ENCODE measurements around the gene RAB11FIP4. TPM values are rescaled to one million over a fixed set of nuclear protein-coding genes. Genes with fewer than 3 reads are reported as not detected.

The RAB11FIP4 gene
- polyA plus RNA-seq, 4 donors = 11.6 to 33.8 (median 18.7) TPM

GRCh38 chr17:31397256-31397939 is 5.9 kb downstream of the RAB11FIP4 start:
- H3K36me3 ChIP-seq (ENCODE audit: control insufficient read depth in 3 of 3, insufficient read depth in 2 of 3, low read depth in 1 of 3, low read length in 3 of 3) = no peaks in the 10 kb centered on the region
- no peak for FAIRE-seq
- no peak overlapping the region for H3K27ac ChIP-seq (ENCODE audit: low read depth in 1 of 3, low read length in 2 of 3)
- peaks cover 0 to 32% (median 16%) of the 10 kb centered on the region in 3 donors for H3K27me3 ChIP-seq (ENCODE audit: control insufficient read depth in 3 of 3, insufficient read depth in 3 of 3, low read length in 3 of 3)
- no peak overlapping the region for H3K4me3 ChIP-seq (ENCODE audit: low read depth in 1 of 3, low read length in 3 of 3)
- H3K9me3 ChIP-seq (ENCODE audit: control insufficient read depth in 2 of 2, insufficient read depth in 1 of 2, low read depth in 1 of 2, low read length in 1 of 2) = no peaks in the 10 kb centered on the region
- 64 to 81% (median 79%) methylated on average over 8 of the region's 8 CpGs for WGBS, 3 donors
- H3K4me1 ChIP-seq (ENCODE audit: control insufficient read depth in 3 of 3, insufficient read depth in 2 of 3, low read depth in 1 of 3, low read length in 2 of 3) = no peaks in the 10 kb centered on the region
- no peak for DNase-seq

- WGBS, 3 donors = 72 to 81% (median 79%) methylated on average over 21 of the region's 21 CpGs
- FAIRE-seq = no peak
Measured at GRCh38 chr17:31398381-31399311, 7.2 kb downstream of the RAB11FIP4 start.

GRCh38 chr17:31400481-31400950 is 9.0 kb downstream of the RAB11FIP4 start:
- WGBS, 3 donors = 55 to 71% (median 63%) methylated on average over 9 to 11 of the region's 11 CpGs
- FAIRE-seq (no peak), DNase-seq (no peak)
- Histone ChIP-seq H3K27ac (ENCODE audit: low read depth in 1 of 3, low read length in 2 of 3) (no peak overlapping the region), H3K36me3 (ENCODE audit: control insufficient read depth in 3 of 3, insufficient read depth in 2 of 3, low read depth in 1 of 3, low read length in 3 of 3) (no peaks in the 10 kb centered on the region), H3K4me1 (ENCODE audit: control insufficient read depth in 3 of 3, insufficient read depth in 2 of 3, low read depth in 1 of 3, low read length in 2 of 3) (no peaks in the 10 kb centered on the region), H3K27me3 (ENCODE audit: control insufficient read depth in 3 of 3, insufficient read depth in 3 of 3, low read length in 3 of 3) (peaks cover 0 to 8% (median 4%) of the 10 kb centered on the region in 3 donors), H3K4me3 (ENCODE audit: low read depth in 1 of 3, low read length in 3 of 3) (no peak overlapping the region), H3K9me3 (ENCODE audit: control insufficient read depth in 2 of 2, insufficient read depth in 1 of 2, low read depth in 1 of 2, low read length in 1 of 2) (no peaks in the 10 kb centered on the region)

More at GRCh38 chr17:31398381-31399311, 7.2 kb downstream of the RAB11FIP4 start:
- no peak overlapping the region for H3K4me3 ChIP-seq (ENCODE audit: low read depth in 1 of 3, low read length in 3 of 3)
- no peaks in the 10 kb centered on the region for H3K4me1 ChIP-seq (ENCODE audit: control insufficient read depth in 3 of 3, insufficient read depth in 2 of 3, low read depth in 1 of 3, low read length in 2 of 3)
- H3K27me3 ChIP-seq (ENCODE audit: control insufficient read depth in 3 of 3, insufficient read depth in 3 of 3, low read length in 3 of 3) = peaks cover 0 to 19% (median 4%) of the 10 kb centered on the region in 3 donors
- H3K36me3 ChIP-seq (ENCODE audit: control insufficient read depth in 3 of 3, insufficient read depth in 2 of 3, low read depth in 1 of 3, low read length in 3 of 3) = no peaks in the 10 kb centered on the region
- no peaks in the 10 kb centered on the region for H3K9me3 ChIP-seq (ENCODE audit: control insufficient read depth in 2 of 2, insufficient read depth in 1 of 2, low read depth in 1 of 2, low read length in 1 of 2)
- no peak for DNase-seq
- H3K27ac ChIP-seq (ENCODE audit: low read depth in 1 of 3, low read length in 2 of 3) = no peak overlapping the region

- H3K36me3 ChIP-seq (ENCODE audit: control insufficient read depth in 3 of 3, insufficient read depth in 2 of 3, low read depth in 1 of 3, low read length in 3 of 3) = no peaks in the 10 kb centered on the region
- peaks cover 0 to 4% (median 3%) of the 10 kb centered on the region in 3 donors for H3K27me3 ChIP-seq (ENCODE audit: control insufficient read depth in 3 of 3, insufficient read depth in 3 of 3, low read length in 3 of 3)
- H3K27ac ChIP-seq (ENCODE audit: low read depth in 1 of 3, low read length in 2 of 3) = no peak overlapping the region
- 83 to 88% (median 88%) methylated on average over 11 of the region's 11 CpGs for WGBS, 3 donors
- H3K9me3 ChIP-seq (ENCODE audit: control insufficient read depth in 2 of 2, insufficient read depth in 1 of 2, low read depth in 1 of 2, low read length in 1 of 2) = no peaks in the 10 kb centered on the region
- no peak for FAIRE-seq
- H3K4me1 ChIP-seq (ENCODE audit: control insufficient read depth in 3 of 3, insufficient read depth in 2 of 3, low read depth in 1 of 3, low read length in 2 of 3) = no peaks in the 10 kb centered on the region
- H3K4me3 ChIP-seq (ENCODE audit: low read depth in 1 of 3, low read length in 3 of 3) = no peak overlapping the region
- no peak for DNase-seq
Measured at GRCh38 chr17:31401456-31402254, 10.2 kb downstream of the RAB11FIP4 start.

- Histone ChIP-seq H3K4me3 (ENCODE audit: low read depth in 1 of 3, low read length in 3 of 3) (no peak overlapping the region), H3K27me3 (ENCODE audit: control insufficient read depth in 3 of 3, insufficient read depth in 3 of 3, low read length in 3 of 3) (peaks cover 0 to 4% (median 2%) of the 10 kb centered on the region in 3 donors), H3K36me3 (ENCODE audit: control insufficient read depth in 3 of 3, insufficient read depth in 2 of 3, low read depth in 1 of 3, low read length in 3 of 3) (no peaks in the 10 kb centered on the region), H3K27ac (ENCODE audit: low read depth in 1 of 3, low read length in 2 of 3) (no peak overlapping the region), H3K4me1 (ENCODE audit: control insufficient read depth in 3 of 3, insufficient read depth in 2 of 3, low read depth in 1 of 3, low read length in 2 of 3) (no peaks in the 10 kb centered on the region), H3K9me3 (ENCODE audit: control insufficient read depth in 2 of 2, insufficient read depth in 1 of 2, low read depth in 1 of 2, low read length in 1 of 2) (no peaks in the 10 kb centered on the region)
- 78 to 84% (median 83%) methylated on average over 19 of the region's 19 CpGs for WGBS, 3 donors
- FAIRE-seq (no peak), DNase-seq (no peak)
Measured at GRCh38 chr17:31404028-31404949, 12.8 kb downstream of the RAB11FIP4 start.

- no peak overlapping the region for H3K4me3 ChIP-seq (ENCODE audit: low read depth in 1 of 3, low read length in 3 of 3)
- peaks cover 0 to 9% (median 0%) of the 10 kb centered on the region in 3 donors for H3K27me3 ChIP-seq (ENCODE audit: control insufficient read depth in 3 of 3, insufficient read depth in 3 of 3, low read length in 3 of 3)
- H3K36me3 ChIP-seq (ENCODE audit: control insufficient read depth in 3 of 3, insufficient read depth in 2 of 3, low read depth in 1 of 3, low read length in 3 of 3) = no peaks in the 10 kb centered on the region
- WGBS, 3 donors = 46 to 59% (median 53%) methylated on average over 5 of the region's 5 CpGs
- no peaks in the 10 kb centered on the region for H3K4me1 ChIP-seq (ENCODE audit: control insufficient read depth in 3 of 3, insufficient read depth in 2 of 3, low read depth in 1 of 3, low read length in 2 of 3)
- no peak overlapping the region for H3K27ac ChIP-seq (ENCODE audit: low read depth in 1 of 3, low read length in 2 of 3)
- DNase-seq (no peak), FAIRE-seq (no peak)
- no peaks in the 10 kb centered on the region for H3K9me3 ChIP-seq (ENCODE audit: control insufficient read depth in 2 of 2, insufficient read depth in 1 of 2, low read depth in 1 of 2, low read length in 1 of 2)
Measured at GRCh38 chr17:31405890-31406371, 14.5 kb downstream of the RAB11FIP4 start.

GRCh38 chr17:31408586-31408985 is 17.1 kb downstream of the RAB11FIP4 start:
- H3K27ac ChIP-seq (ENCODE audit: low read depth in 1 of 3, low read length in 2 of 3) = no peak overlapping the region
- H3K9me3 ChIP-seq (ENCODE audit: control insufficient read depth in 2 of 2, insufficient read depth in 1 of 2, low read depth in 1 of 2, low read length in 1 of 2) = no peaks in the 10 kb centered on the region
- no peaks in the 10 kb centered on the region for H3K36me3 ChIP-seq (ENCODE audit: control insufficient read depth in 3 of 3, insufficient read depth in 2 of 3, low read depth in 1 of 3, low read length in 3 of 3)
- no peak for DNase-seq
- WGBS, 3 donors = 84 to 94% (median 93%) methylated on average over 4 of the region's 4 CpGs
- H3K27me3 ChIP-seq (ENCODE audit: control insufficient read depth in 3 of 3, insufficient read depth in 3 of 3, low read length in 3 of 3) = peaks cover 0 to 11% (median 0%) of the 10 kb centered on the region in 3 donors
- no peak for FAIRE-seq
- H3K4me1 ChIP-seq (ENCODE audit: control insufficient read depth in 3 of 3, insufficient read depth in 2 of 3, low read depth in 1 of 3, low read length in 2 of 3) = no peaks in the 10 kb centered on the region
- no peak overlapping the region for H3K4me3 ChIP-seq (ENCODE audit: low read depth in 1 of 3, low read length in 3 of 3)

Measured in small intestine (tissue), 7 donors.